Activated T-cell treated with anti-CD3 and anti-CD28 coated beads for 1 hour (primary cell): ENCODE data around the gene CTRB1.
"Not testable (repeated sequence)": the region's sequence is repeated elsewhere in the genome, so short reads cannot be mapped to it uniquely, and the experiment has no call there.

Experiments used
- DNase-seq: peaks from one replicate; pipeline ENCODE4 v3.0.0-alpha.2; 2020; ENCODE audit warnings: low read depth

The CTRB1 gene

DNA sequence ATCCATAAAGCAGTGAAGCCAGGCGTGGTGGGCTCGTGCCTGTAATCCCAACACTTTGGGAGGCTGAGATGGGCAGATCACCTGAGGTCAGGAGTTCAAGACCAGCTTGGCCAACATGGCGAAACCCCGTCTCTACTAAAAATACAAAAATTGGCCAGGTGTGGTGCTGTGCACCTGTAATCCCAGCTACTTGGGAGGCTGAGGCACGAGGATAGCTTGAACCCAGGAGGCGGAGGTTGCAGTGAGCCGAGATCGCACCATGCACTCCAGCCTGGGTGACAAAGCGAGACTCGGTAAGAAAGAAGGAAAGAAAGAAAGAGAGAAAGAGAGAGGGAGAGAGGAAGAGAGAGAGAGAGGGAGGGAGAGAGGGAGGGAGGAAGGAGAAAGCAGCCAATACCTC is 53.8 kb downstream of the CTRB1 start:
- not testable (repeated sequence) for DNase-seq

DNA sequence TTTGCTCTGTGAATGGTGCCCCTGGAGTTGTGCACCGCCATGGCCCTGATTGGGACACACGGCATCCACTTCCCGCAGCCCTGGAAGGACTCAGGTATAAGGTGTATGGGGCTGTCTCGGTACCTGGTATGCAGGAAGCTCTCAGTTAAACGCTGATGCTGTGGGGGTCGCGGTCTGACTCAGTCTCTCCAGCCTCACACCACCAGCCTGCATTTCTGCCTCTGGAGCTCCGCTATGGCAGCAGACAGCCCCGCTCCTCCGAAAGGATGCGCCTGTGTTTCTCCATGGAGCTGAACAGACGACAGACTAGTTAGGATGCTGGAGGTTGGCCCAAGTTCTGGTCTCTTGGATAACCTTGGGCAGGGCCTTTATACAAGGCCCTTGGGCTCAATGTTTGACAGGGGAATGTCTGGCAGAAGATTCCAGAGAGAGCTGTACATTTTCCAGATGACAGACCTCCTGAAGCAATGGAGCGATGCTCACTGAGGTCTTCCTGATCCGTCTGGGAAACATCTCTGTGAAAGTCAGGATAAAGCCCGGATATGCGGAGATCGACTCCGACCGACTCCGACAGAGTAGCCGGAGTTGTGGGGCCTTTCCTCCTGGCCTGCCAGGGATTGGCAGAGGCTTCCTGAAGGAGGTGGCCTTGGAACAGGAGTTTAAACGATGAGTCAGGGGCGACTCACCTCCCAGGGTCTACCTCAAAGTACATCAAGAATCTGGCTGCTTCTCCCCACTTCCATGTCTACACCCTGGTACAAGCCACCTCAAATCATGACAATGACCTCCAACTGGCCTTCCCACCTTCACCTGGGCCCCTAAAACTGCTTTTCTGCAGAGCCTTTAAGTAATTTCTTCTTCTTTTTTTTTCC is 54.5 kb downstream of the CTRB1 start:
- DNase-seq = no peak
